NCI-H748 (cell line): ENCODE measurements around the gene ZSCAN10.
"Not testable (repeated sequence)": the region's sequence is repeated elsewhere in the genome, so short reads cannot be mapped to it uniquely, and the experiment has no call there.

Source experiments
- DNase-seq: peaks from one replicate; lab custom pipeline; 2025; ENCODE audit not compliant: unreplicated experiment; lab: John Stamatoyannopoulos, UW

Gene ZSCAN10

DNA sequence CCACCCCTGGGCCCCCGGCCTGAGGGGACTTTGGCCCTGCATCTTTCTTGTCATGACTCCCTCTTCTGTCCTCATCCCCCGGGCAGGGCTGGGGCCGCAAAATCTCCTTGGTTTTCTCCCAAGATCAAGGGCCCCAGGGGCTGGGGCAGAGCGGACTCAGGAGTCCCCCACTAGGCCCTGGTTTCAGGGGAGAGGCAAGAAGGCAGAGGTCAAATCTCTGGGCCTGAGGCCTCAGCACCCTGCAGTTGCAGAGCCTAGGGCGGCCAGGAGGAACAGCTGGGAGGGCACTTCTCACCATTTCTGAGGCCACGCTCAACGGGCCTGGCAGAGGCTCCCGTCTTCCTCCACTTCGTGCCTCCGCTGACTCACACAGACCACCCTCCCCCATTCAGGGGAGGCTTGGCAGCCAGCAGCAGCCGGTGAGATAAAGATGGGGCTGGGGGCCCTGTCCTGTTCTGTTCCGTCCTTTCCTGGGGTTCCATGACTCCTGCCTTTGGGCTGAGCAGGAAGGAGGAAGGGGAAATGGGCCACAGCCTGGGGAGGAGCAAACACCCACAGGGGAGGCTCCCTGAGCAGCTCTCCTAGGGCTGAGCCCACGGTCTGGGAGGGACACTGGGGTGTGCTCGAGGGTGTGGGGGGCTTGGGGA lies 12.4 kb downstream of the ZSCAN10 start:
- DNase-seq = no peak

DNA sequence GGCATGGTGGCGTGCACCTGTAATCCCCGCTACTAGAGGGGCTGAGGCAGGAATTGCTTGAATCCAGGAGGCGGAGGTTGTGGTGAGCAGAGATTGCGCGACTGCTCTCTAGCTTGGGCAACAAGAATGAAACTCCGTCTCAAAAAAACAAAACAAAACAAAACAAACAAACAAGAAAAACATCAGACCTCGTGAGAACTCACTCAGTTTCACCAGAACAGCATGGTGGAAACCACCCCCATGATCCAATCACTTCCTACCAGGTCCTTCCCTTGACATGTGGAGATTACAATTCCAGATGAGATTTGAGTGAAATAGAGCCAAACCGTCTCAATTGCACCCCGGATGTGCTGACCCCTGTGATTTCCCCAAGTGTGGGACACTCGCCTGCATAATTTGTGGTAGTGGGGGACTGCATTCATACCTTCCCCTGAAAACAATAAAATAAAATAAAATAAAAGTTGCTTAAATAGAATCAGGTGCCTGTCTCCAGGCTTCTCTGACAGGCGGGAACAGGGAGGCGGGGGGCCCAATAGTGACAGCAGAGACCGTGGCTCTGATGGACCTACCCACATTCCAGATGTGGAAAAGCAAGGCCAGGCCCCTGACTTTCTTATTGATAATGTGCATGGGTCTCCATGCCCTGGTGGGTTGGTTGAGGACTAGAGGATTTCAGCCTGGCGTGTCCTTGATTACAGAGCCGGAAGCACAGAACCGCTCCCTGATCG lies 13.1 kb downstream of the ZSCAN10 start:
- DNase-seq = no peak

DNA sequence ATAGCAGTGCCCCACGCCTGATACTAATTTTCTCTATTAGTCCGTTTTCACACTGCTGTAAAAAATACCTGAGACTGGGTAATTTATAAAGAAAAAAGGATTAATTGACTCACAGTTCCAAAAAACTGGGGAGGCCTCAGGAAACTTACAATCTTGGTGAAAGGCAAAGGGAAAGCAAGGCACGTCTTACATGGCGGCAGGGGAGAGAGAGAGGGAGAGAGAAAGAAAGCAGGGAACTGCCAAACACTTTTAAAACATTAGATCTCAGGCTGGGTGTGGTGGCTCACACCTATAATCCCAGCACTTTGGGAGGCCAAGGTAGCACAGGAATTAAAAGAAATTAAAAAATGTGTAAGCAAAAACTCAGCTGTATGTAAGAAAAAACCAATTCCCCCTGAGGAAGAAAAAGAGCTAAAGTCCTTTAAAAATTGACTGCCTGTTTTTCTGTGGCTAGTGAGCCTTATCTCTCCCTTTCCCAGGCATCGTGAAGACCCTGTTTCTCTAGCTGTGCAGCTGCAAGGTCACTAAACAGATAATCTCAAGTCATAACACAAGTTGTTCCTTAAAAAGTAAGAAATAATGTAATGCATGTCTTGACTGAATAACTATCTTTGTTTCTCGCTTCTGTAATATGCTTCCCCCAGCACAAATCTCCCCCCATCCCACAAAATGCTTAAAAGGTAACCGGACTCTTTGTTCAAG lies 14.0 kb downstream of the ZSCAN10 start:
- no peak for DNase-seq

GRCh38 chr16:3084491-3084890 lies 14.6 kb downstream of the ZSCAN10 start:
- no peak for DNase-seq

GRCh38 chr16:3083408-3083807 lies 15.7 kb downstream of the ZSCAN10 start:
- not testable (repeated sequence) for DNase-seq

GRCh38 chr16:3081957-3082356 lies 17.1 kb downstream of the ZSCAN10 start:
- DNase-seq = not testable (repeated sequence)

- no peak for DNase-seq
Observed at GRCh38 chr16:3080024-3080423, 19.1 kb downstream of the ZSCAN10 start.

DNA sequence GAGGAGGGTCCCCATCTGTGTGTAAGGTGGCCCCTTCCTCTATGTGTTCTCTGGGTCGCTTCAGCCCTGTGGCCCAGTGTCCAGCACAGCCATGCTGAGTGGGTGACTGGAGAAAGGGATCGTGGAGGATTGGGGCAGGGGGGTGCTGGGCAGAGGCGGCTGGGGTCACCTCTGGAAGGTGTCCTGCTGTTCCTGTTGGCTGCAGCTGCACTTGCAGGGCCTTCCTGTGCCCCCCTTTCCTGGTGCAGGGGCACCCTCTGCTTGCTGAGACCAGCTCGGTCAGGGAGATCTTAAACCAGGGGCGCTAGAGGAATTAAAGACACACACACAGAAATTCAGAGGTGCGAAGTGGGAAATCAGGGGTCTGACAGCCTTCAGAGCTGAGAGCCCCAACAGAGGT lies 22.5 kb downstream of the ZSCAN10 start:
- no peak for DNase-seq

DNA sequence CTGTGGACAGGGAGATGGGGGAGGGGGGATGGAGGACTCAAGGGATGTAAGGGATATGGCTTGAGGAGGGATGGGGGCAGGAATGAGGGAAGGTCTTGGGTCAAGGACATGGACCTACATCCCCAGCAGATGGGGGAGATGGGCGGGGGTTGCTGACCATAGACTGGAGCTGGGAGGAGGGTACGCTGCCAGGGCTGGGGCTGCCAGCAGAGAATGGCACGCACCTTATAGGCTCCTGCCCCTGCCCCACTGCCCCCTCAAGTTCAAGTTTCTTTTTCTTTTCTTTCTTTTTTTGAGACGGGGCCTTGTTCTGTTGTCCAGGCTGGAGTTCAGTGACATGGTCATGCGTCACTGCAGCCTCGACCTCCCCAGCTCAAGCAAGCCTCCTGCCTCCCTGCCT lies 23.1 kb downstream of the ZSCAN10 start:
- not testable (repeated sequence) for DNase-seq

DNA sequence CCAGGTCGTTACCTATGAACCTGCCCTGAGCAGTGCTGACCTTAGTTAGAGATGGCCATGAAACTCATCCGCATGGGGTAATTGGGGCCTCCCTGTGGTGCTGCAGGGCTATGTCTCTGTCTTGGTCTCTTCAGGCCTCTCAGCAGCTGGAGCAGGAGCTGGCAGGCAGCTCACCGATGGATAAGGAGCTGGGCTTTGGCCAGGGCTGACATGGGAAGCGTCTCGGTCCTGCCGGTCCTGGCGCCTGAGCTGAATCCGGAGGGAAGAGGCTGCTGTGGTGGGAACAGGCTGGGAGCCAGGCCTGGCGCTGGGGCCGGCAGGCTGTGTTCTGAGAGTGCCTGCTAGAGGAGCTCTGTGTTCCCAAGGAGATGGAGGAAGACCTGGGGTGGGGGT lies 23.6 kb downstream of the ZSCAN10 start:
- no peak for DNase-seq

- DNase-seq = no peak
Observed at GRCh38 chr16:3074860-3075522, 24.1 kb downstream of the ZSCAN10 start.

DNA sequence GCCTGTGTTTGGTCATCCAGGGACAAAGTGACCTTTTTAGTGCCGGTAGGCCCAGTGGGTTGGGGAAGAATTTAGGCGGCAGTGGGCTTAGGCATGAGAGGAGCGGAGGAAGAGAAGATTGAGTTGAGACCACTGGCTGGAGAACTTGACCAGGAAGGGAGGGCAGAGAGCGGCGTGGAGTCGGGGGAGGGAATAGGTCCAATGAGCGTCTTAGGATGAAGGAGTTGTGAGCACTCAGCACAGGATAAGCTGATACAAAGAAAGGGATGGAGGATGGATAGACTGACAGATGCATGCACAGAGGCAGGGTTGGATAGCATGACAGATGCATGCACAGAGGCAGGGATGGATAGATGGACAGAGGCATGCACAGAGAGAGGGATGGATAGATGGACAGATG lies 25.6 kb downstream of the ZSCAN10 start:
- DNase-seq = no peak

DNA sequence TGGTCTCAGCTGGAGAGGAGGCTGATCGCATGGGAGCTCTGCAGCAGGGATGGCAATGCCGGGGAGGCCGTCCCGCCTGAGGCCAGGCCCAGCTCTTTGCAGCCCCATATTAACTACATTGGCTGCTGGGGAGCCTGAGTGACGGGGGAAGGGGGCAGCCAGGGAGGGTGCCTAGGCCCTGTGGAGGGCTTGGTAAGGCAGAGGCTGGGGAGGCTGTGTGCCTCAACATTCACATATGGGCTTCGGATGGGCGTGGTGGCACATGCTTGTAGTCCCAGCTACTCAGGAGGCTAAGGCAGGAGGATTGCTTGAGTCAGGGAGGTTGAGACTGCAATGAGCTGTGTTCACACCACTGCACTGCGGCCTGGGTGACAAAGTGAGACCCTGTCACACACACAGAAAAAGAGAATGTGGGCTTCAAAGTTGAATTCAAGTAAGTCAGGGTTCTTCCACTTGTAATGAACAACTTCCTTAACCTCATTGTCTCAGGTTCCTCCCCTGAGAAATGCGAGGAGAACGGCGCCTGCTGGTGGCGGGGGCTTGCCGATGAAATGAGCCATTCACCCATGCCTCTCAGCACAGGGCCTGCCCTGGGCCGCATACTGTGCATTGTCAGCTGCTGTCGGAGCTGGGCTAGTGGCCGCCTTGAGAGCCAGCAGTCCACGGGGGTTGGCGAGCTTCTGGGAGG lies 26.4 kb downstream of the ZSCAN10 start:
- not testable (repeated sequence) for DNase-seq

DNA sequence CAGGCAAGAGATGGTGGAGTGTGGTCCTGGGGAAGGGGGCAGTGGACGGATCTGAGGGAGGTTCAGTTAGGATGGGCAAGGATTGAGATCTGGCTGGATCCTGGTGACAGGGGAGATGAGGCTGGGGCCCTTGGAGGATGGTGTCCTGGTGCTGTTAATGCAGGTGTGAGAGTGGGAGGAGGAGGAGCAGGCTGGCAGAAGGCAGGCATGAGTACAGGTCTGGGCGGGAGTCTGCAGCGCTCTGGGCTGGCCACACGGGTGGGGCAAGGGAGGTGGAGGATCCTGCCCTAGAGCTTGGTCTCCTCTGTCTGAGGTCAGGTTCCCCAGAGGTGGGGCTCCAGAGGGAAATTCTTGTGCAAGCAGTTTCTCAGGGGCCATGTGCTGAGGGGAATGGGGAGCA lies 26.9 kb downstream of the ZSCAN10 start:
- not testable (repeated sequence) for DNase-seq

DNA sequence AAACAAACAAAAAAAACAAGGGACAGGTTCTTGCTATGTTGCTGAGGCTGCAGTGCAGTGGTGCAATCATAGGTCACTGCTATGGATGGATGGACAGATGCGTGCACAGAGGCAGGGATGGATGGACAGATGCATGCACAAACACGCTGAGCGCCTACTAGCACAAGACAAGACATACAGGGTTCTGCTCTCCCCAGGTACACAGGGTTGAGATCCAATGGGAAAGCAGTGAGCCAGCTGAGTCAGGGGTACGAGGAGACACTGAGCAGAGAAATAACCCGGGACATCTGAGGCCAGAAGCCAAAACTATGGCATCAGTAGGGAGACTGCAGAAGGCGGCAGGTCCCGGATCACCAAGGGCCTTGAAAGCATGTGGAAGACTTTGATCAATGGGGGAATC lies 27.4 kb downstream of the ZSCAN10 start:
- DNase-seq = no peak

GRCh38 chr16:3070608-3071111 lies 28.4 kb downstream of the ZSCAN10 start:
- no peak for DNase-seq

DNA sequence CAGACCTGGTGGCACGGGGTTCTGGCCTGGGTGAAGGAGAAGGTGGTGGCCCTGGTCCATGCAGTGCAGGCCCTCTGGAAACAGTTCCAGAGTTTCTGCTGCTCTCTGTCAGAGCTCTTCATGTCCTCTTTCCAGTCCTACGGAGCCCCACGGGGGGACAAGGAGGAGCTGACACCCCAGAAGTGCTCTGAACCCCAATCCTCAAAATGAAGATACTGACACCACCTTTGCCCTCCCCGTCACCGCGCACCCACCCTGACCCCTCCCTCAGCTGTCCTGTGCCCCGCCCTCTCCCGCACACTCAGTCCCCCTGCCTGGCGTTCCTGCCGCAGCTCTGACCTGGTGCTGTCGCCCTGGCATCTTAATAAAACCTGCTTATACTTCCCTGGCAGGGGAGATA lies 29.9 kb downstream of the ZSCAN10 start:
- not testable (repeated sequence) for DNase-seq

- DNase-seq = no peak
Observed at GRCh38 chr16:3068487-3068886, 30.6 kb downstream of the ZSCAN10 start.

- DNase-seq = no peak
Observed at GRCh38 chr16:3066440-3066748, 32.7 kb downstream of the ZSCAN10 start.

DNA sequence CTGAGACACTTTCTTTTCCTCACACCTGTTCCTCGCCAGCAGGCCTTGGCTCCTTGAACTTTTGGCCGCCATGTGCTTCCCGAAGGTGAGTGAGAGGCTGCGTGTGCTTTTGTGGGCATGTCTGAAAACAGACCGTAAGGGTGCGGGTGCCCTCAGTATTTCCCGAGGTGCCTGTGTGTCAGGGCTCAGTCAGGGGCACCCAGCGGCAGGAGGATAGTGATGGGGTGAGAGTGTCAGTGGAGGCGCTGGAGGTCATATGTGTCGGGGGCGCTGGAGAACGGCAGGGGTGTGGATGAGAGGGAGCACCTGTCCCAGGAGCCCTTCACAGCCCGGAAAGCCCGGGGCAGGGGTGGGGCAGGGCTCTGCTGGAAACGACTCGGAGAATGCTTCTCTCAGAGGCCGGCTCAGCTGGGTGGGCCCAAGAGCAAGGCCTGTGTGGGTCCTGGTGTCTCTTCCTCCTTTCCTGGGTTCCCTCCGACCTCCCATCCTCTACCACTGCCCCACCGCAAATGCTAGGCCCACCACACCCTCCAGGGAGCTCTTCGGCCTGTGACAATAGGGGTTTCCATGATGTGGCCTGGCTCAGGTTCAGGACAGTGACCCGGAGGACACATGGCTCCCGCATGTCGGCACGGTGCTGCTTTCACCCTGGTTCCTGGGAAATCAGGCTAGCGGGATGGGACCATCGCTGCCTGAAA lies 33.2 kb downstream of the ZSCAN10 start:
- DNase-seq = no peak
